HG03571 (cell line): ENCODE results near the gene CYP4A22.
"Not testable (repeated sequence)": the region's sequence is repeated elsewhere in the genome, so short reads cannot be mapped to it uniquely, and the experiment has no call there.

Experiments
- ATAC-seq: cut with Tn5 transposase; IDR thresholded peaks from one replicate; pipeline ENCODE4 v1.9.1; 2021; ENCODE audit not compliant: unreplicated experiment

CYP4A22 gene

DNA sequence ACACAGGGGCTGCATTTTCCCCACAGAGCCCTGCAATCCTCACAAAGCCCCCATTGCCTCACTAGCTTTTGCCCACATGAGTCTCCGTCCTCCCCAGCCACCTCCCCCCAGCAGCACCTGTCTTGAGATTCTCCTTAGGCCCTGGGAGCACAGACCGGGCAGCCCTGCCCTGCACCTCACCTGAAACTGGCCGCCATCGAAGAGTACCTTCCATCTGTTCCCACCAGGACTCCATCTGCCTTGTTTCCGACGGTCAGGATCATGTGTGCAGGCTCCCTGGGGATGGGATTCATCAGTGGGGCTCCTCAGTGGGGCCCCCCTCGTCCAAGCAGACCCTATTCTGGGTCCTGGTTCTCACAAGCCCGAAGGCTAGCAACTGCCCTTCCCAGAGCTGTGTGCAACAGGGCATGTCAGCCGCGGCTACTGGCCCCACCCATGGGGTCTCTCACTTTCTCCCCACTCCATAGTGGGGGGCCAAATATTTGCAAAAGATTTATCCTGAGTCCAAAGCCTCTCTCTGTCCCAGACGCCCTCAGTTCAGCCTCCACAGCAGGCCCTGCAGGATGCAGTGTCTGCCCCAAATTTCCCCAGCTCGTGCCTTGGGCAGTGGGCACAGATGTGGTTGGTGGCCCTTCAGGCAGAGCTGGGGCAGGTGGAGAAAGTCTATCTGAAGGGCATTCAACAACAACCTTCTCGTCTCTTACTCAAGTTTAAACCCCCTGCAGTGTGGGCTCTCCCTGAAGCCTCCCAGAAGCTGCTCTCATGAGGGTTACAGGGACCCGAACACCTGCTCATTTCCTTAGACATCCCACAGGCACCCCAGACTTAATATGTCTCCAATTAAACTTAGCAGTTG, 47.8 kb downstream of the CYP4A22 start:
- no peak for ATAC-seq

DNA sequence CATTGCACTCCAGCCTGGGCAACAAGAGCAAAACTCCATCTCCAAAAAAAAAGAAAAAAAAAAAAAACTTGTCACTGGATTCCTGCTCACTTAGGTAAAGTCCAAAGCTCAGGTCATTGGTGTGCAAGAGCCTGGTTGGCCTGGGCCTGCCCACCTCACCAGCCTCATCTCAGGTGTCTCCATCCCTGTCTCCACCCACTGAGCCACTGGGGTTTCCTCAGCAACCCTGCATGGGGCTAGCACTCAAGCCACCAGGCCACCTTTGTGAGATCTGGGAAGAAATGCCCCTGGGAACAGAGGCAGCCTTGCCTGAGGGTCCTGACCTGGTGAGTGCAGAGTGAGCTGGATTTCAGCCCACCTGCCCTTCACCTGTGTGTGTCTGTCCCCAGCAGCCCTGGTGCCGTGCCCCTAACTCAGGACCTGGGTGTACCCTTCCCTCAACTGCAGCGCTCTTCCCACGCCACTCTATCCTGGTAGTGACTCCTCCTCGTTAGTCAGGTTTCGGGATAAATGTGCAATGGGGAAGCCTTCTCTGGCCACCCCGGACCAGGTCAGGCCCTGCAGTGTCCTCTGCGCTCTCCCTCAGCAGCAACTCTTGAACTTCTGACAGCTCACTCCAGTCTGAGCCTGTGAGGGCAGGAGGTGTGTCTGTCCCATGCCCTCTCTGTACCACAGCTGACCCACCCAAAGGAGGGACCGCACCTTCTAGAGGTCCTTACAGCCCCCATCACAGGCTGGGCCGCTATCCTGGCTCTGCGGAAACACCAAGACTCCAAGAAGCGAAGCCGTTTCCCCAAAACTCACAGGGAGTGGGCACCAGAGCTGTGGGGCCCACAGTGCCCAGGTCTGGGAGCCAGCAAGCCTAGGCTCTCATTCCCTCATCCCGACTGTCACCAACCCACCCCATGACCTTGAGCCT, 49.3 kb downstream of the CYP4A22 start:
- ATAC-seq = no peak

GRCh38 chr1:47187231-47187925, 50.1 kb downstream of the CYP4A22 start:
- ATAC-seq = no peak

- ATAC-seq = no peak
Observed at GRCh38 chr1:47187926-47188250, 50.6 kb downstream of the CYP4A22 start.

- ATAC-seq = no peak
Observed at GRCh38 chr1:47188791-47189785, 51.8 kb downstream of the CYP4A22 start.

- ATAC-seq = no peak
Observed at GRCh38 chr1:47189844-47190508, 52.7 kb downstream of the CYP4A22 start, which contains the start of gene PDZK1IP1. Gene PDZK1IP1 (minus strand): TSS chr1:47190036. CDS start chr1:47189932, 104 bp downstream.

- no peak for ATAC-seq
Observed at GRCh38 chr1:47190509-47190855, 53.2 kb downstream of the CYP4A22 start.

GRCh38 chr1:47190857-47191256, 53.6 kb downstream of the CYP4A22 start:
- no peak for ATAC-seq

GRCh38 chr1:47191940-47192457, 54.8 kb downstream of the CYP4A22 start:
- ATAC-seq = no peak

DNA sequence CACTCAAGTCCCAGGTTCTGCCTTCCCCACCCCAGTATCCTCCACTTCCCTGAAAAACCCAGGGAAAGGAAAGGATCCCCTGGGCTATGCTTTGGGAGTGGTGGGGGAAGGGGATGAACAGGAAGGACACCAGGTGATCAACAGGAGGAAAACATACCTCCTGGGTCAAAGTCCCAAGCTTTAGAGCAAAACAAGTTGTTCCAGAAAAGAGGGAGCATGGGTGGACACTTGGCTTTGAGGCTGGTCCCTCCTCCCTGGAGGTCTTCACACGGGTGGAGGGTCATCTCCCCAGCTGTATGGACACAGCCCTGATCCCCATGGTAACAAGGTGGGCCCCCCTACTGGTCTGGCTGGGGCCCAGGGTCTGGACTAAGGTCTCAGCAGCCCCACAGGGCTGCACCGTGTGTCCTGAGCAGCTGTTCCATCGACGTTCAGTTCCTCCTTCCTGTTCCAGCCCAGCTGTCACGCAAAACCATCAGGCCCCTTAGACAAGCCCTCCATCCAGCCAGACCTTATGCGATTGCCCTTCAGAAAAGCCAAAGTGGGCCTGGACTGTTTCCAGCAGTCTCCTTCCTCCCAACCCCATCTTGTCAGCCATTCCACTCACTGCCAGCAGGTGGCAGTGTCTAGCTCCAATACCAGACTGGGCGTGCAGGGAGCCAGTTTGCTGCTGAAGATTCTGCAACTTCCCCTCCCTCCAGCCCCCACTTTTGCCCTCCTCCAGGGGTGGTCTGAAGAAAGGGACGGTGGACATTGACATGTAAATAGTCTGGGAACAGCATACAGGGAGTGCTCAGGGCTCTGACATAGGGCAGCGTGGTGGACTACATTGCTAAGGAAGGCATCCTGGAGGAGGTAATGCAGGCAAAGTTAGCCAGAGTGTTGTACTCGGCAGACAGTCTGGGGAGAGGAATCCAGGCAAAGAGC, 55.5 kb downstream of the CYP4A22 start:
- ATAC-seq = peak; percentile 66

- ATAC-seq = not testable (repeated sequence)
Observed at GRCh38 chr1:47193496-47193895, 56.3 kb downstream of the CYP4A22 start.

DNA sequence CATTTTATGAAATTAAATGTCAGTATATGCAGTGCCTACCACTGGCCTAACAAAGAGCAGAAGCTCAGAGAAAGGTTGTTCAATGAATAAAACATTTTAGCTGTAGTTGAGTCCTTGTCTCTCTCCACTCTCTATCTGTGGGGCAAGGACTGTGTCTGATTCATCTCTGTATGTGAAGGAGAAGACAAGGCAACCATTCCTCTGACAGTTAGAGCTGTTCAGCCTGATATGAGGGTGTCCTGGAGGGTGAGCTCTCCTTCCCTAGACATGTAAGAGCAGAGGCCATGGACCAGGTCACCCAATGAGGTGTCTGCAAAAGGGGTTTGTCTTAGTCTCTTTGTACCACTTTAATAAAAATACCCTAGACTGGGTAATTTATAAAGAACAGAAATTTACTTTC, 57.1 kb downstream of the CYP4A22 start:
- ATAC-seq = no peak

DNA sequence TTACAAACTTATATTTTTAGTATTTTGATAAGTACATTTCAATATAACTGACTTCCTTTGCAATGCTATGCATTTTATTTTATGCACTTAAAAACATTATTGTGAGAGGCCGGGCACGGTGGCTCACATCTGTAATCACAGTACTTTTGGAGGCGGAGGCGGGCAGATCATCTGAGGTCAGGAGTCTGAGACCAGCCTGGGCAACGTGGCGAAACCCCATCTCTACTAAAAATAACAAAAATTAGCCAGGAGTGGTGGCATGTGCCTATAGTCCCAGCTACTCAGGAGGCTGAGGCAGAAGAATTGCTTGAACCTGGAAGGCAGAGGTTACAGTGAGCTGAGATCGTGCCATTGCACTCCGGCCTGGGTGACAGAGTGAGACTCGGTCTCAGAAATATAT, 58.7 kb downstream of the CYP4A22 start:
- ATAC-seq = not testable (repeated sequence)

- no peak for ATAC-seq
Observed at GRCh38 chr1:47196622-47197021, 59.4 kb downstream of the CYP4A22 start.

- ATAC-seq = no peak
Observed at GRCh38 chr1:47198214-47198613, 61.0 kb downstream of the CYP4A22 start.
